ENCODE data around the gene PEX11G. TPM values are rescaled to one million over a fixed set of nuclear protein-coding genes. Genes with fewer than 3 reads are reported as not detected.

Gene PEX11G
- total and polyA plus RNA-seq, 9 of the 15 experiments (the other 6 are each of a cell fraction or from before 2014, with no cell fraction given): 0.07 to 3.2 (median 0.70) TPM; not detected in 1

GRCh38 chr19:7507884-7508283 is 19.0 kb upstream of the PEX11G start (continued):
- TF ChIP-seq REST (IDR thresholded peaks at IDR 0.05; ENCODE audit: borderline replicate concordance): peak; percentile 62
- 0 out of 2 replicates have a peak, but pooled peaks have one; percentile 61 for TF ChIP-seq REST (CRISPR knock-in tag; IDR thresholded peaks at IDR 0.05; ENCODE audit: low read depth)
- no peak for TF ChIP-seq ASH1L (IDR thresholded peaks at IDR 0.05; ENCODE audit: borderline replicate concordance, low read depth, partially characterized antibody)
- peak; percentile 27 to 47; a peak in 1 of 4 replicates for TF ChIP-seq NRF1 (conservative IDR thresholded peaks at IDR 0.05 in 1 of 2, IDR thresholded peaks at IDR 0.05 in 1 of 2)
- TF ChIP-seq ARID1B (IDR thresholded peaks at IDR 0.05): 0 out of 2 replicates have a peak, but pooled peaks have one; percentile 9
- no peak for TF ChIP-seq PCBP2 (IDR thresholded peaks at IDR 0.05; ENCODE audit: low read depth, low read length, poor library complexity, severe bottlenecking)
- TF ChIP-seq ZNF263 (CRISPR knock-in tag; IDR thresholded peaks at IDR 0.05; ENCODE audit: borderline replicate concordance): peak; percentile 61; the same call in 1 of the 2 replicates
- TF ChIP-seq MAFK (IDR thresholded peaks at IDR 0.05; ENCODE audit: low read length): peak; percentile 10; the same call in 1 of the 2 replicates
- TF ChIP-seq, protein P1, sequence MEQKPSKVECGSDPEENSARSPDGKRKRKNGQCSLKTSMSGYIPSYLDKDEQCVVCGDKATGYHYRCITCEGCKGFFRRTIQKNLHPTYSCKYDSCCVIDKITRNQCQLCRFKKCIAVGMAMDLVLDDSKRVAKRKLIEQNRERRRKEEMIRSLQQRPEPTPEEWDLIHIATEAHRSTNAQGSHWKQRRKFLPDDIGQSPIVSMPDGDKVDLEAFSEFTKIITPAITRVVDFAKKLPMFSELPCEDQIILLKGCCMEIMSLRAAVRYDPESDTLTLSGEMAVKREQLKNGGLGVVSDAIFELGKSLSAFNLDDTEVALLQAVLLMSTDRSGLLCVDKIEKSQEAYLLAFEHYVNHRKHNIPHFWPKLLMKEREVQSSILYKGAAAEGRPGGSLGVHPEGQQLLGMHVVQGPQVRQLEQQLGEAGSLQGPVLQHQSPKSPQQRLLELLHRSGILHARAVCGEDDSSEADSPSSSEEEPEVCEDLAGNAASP (IDR thresholded peaks at IDR 0.05): no peak
- TF ChIP-seq ZNF57 (CRISPR knock-in tag; IDR thresholded peaks at IDR 0.05): no peak
- peak; percentile 63 for TF ChIP-seq EHMT2 (IDR thresholded peaks at IDR 0.05)
- no peak for TF ChIP-seq ZFP1 (CRISPR knock-in tag; IDR thresholded peaks at IDR 0.05)
- TF ChIP-seq JUN (IDR thresholded peaks at IDR 0.05; ENCODE audit: borderline replicate concordance, low read depth, low read length): peak; percentile 74; the same call in 1 of the 2 replicates
- no peak for TF ChIP-seq JUN (CRISPR knock-in tag; IDR thresholded peaks at IDR 0.05; ENCODE audit: borderline replicate concordance)
- TF ChIP-seq HMBOX1 (IDR thresholded peaks at IDR 0.05): peak; percentile 90
- peak in 1 of 2 experiments; percentile 33; a peak in 1 of 4 replicates for TF ChIP-seq RCOR1 (IDR thresholded peaks at IDR 0.05; ENCODE audit: borderline replicate concordance in 1 of 2, low read depth in 2 of 2, low read length in 2 of 2)

Data from K562 (cell line).